BLaER1 treated with 17β-estradiol and CSF1 and Interleukin-3, amounts not matched to agents 10 nM and 100 nM (cell line): ENCODE data around the gene CDK6.

ENCODE experiments used
- H3K27ac ChIP-seq, 11 experiments: shearing (Covaris generic); formaldehyde crosslinking; 2 replicates each; pipeline ENCODE4 v1.8.1; 2022
- H3K27me3 ChIP-seq, 11 experiments: shearing (Covaris generic); formaldehyde crosslinking; 2 replicates each; pipeline ENCODE4 v1.8.1; 2022
- H3K36me3 ChIP-seq, 11 experiments: shearing (Covaris generic); formaldehyde crosslinking; 2 replicates each; pipeline ENCODE4 v1.8.1; 2022
- H3K4me1 ChIP-seq, 10 experiments: shearing (Covaris generic); formaldehyde crosslinking; 2 replicates each; pipeline ENCODE4 v1.8.1; 2022
- H3K4me2 ChIP-seq, 11 experiments: shearing (Covaris generic); formaldehyde crosslinking; 2 replicates each; pipeline ENCODE4 v1.8.1; 2022
- H3K4me3 ChIP-seq, 10 experiments: shearing (Covaris generic); formaldehyde crosslinking; 2 replicates each; pipeline ENCODE4 v1.8.1; 2022
- H3K9ac ChIP-seq, 11 experiments: shearing (Covaris generic); formaldehyde crosslinking; 2 replicates each; pipeline ENCODE4 v1.8.1; 2022
- H3K9me3 ChIP-seq, 11 experiments: shearing (Covaris generic); formaldehyde crosslinking; replicated peaks in 1 of 11; 2 replicates each; pipeline ENCODE4 v1.8.1; 2022
- H4K20me1 ChIP-seq, 11 experiments: shearing (Covaris generic); formaldehyde crosslinking; 2 replicates each; pipeline ENCODE4 v1.8.1; 2022
- Cebpa-rat ChIP-seq, 11 experiments: shearing (Covaris generic); IDR thresholded peaks; 2 replicates each; pipeline ENCODE4 v1.8.1; 2022

The CDK6 gene

GRCh38 chr7:92674379-92674778 is 162.0 kb downstream of the CDK6 start:
- Histone ChIP-seq H4K20me1 (no peaks in the 10 kb centered on the region), H3K4me3 (peak overlapping the region in 2 of 10 experiments; percentile 15 to 28; a peak in 2 of 20 replicates), H3K9ac (peak overlapping the region in 2 of 11 experiments; percentile 15 to 19; a peak in 3 of 22 replicates), H3K9me3 (no peaks in the 10 kb centered on the region; a peak in 2 of 22 replicates), H3K4me2 (peak overlapping the region in 8 of 11 experiments; percentile 38 to 81 (median 68); a peak in 16 of 22 replicates), H3K27ac (peak overlapping the region in 6 of 11 experiments; percentile 16 to 68 (median 50); a peak in 10 of 22 replicates), H3K4me1 (peaks cover 13 to 36% (median 27%) of the 10 kb centered on the region in 10 experiments), H3K36me3 (peaks cover 0 to 24% (median 9%) of the 10 kb centered on the region in 11 experiments; a peak in 11 of 22 replicates), H3K27me3 (no peaks in the 10 kb centered on the region)
- TF ChIP-seq Cebpa-rat (IDR thresholded peaks at IDR 0.05): no peak

- no peak overlapping the region for H3K4me2 ChIP-seq
- no peaks in the 10 kb centered on the region for H4K20me1 ChIP-seq
- no peaks in the 10 kb centered on the region for H3K9me3 ChIP-seq
- peaks cover 3 to 49% (median 21%) of the 10 kb centered on the region in 11 experiments; a peak in 17 of 22 replicates for H3K36me3 ChIP-seq
- H3K27ac ChIP-seq: no peak overlapping the region
- H3K9ac ChIP-seq: no peak overlapping the region
- peaks cover 0 to 28% (median 15%) of the 10 kb centered on the region in 10 experiments; a peak in 16 of 20 replicates for H3K4me1 ChIP-seq
- no peak overlapping the region for H3K4me3 ChIP-seq
- H3K27me3 ChIP-seq: no peaks in the 10 kb centered on the region
- no peak for TF ChIP-seq Cebpa-rat (IDR thresholded peaks at IDR 0.05)
Observed at GRCh38 chr7:92671505-92672169, 164.7 kb downstream of the CDK6 start.

GRCh38 chr7:92670204-92670851 is 166.0 kb downstream of the CDK6 start:
- H4K20me1 ChIP-seq: no peaks in the 10 kb centered on the region
- no peak overlapping the region for H3K27ac ChIP-seq
- no peak overlapping the region for H3K4me2 ChIP-seq
- peaks cover 0 to 24% (median 15%) of the 10 kb centered on the region in 10 experiments; a peak in 16 of 20 replicates for H3K4me1 ChIP-seq
- H3K9me3 ChIP-seq: no peaks in the 10 kb centered on the region
- TF ChIP-seq Cebpa-rat (IDR thresholded peaks at IDR 0.05): no peak
- H3K36me3 ChIP-seq: peaks cover 3 to 58% (median 21%) of the 10 kb centered on the region in 11 experiments; a peak in 17 of 22 replicates
- H3K27me3 ChIP-seq: no peaks in the 10 kb centered on the region
- no peak overlapping the region for H3K4me3 ChIP-seq
- H3K9ac ChIP-seq: no peak overlapping the region

- no peak for TF ChIP-seq Cebpa-rat (IDR thresholded peaks at IDR 0.05)
- peaks cover 3 to 61% (median 21%) of the 10 kb centered on the region in 11 experiments; a peak in 17 of 22 replicates for H3K36me3 ChIP-seq
- peaks cover 0 to 18% (median 12%) of the 10 kb centered on the region in 10 experiments; a peak in 16 of 20 replicates for H3K4me1 ChIP-seq
- H3K9me3 ChIP-seq: no peaks in the 10 kb centered on the region
- H3K9ac ChIP-seq: no peak overlapping the region
- no peak overlapping the region for H3K27ac ChIP-seq
- no peak overlapping the region for H3K4me3 ChIP-seq
- H3K4me2 ChIP-seq: no peak overlapping the region
- H4K20me1 ChIP-seq: no peaks in the 10 kb centered on the region
- H3K27me3 ChIP-seq: no peaks in the 10 kb centered on the region
Observed at GRCh38 chr7:92669616-92670165, 166.7 kb downstream of the CDK6 start.

GRCh38 chr7:92668564-92668963 is 167.8 kb downstream of the CDK6 start:
- no peak overlapping the region for H3K9ac ChIP-seq
- no peaks in the 10 kb centered on the region for H3K27me3 ChIP-seq
- H4K20me1 ChIP-seq: no peaks in the 10 kb centered on the region
- H3K4me2 ChIP-seq: no peak overlapping the region
- no peaks in the 10 kb centered on the region for H3K9me3 ChIP-seq
- TF ChIP-seq Cebpa-rat (IDR thresholded peaks at IDR 0.05): no peak
- H3K4me1 ChIP-seq: peaks cover 0 to 7% (median 1%) of the 10 kb centered on the region in 10 experiments; a peak in 8 of 20 replicates
- H3K36me3 ChIP-seq: peaks cover 3 to 65% (median 21%) of the 10 kb centered on the region in 11 experiments; a peak in 17 of 22 replicates
- H3K4me3 ChIP-seq: no peak overlapping the region
- no peak overlapping the region for H3K27ac ChIP-seq

- no peak overlapping the region for H3K27ac ChIP-seq
- H4K20me1 ChIP-seq: no peaks in the 10 kb centered on the region
- no peaks in the 10 kb centered on the region for H3K9me3 ChIP-seq
- no peak overlapping the region for H3K9ac ChIP-seq
- H3K4me2 ChIP-seq: no peak overlapping the region
- no peak overlapping the region for H3K4me3 ChIP-seq
- peaks cover 0 to under 1% (median 0%) of the 10 kb centered on the region in 10 experiments; a peak in 3 of 20 replicates for H3K4me1 ChIP-seq
- H3K27me3 ChIP-seq: no peaks in the 10 kb centered on the region
- no peak for TF ChIP-seq Cebpa-rat (IDR thresholded peaks at IDR 0.05)
- peaks cover 3 to 65% (median 21%) of the 10 kb centered on the region in 11 experiments; a peak in 17 of 22 replicates for H3K36me3 ChIP-seq
Observed at GRCh38 chr7:92667816-92668535, 168.4 kb downstream of the CDK6 start.

GRCh38 chr7:92665926-92666325 is 170.4 kb downstream of the CDK6 start:
- no peaks in the 10 kb centered on the region for H3K27me3 ChIP-seq
- H3K4me1 ChIP-seq: peaks cover 0 to 8% (median 0%) of the 10 kb centered on the region in 10 experiments; a peak in 2 of 20 replicates
- H3K9me3 ChIP-seq: no peaks in the 10 kb centered on the region
- peaks cover 2 to 61% (median 20%) of the 10 kb centered on the region in 11 experiments; a peak in 17 of 22 replicates for H3K36me3 ChIP-seq
- H4K20me1 ChIP-seq: no peaks in the 10 kb centered on the region
- no peak overlapping the region for H3K27ac ChIP-seq
- no peak overlapping the region for H3K4me2 ChIP-seq
- H3K9ac ChIP-seq: no peak overlapping the region
- H3K4me3 ChIP-seq: no peak overlapping the region
- no peak for TF ChIP-seq Cebpa-rat (IDR thresholded peaks at IDR 0.05)

GRCh38 chr7:92661651-92662050 is 174.7 kb downstream of the CDK6 start:
- Histone ChIP-seq H3K4me2 (peak overlapping the region in 1 of 11 experiments; percentile 33; a peak in 2 of 22 replicates), H3K9ac (no peak overlapping the region), H3K27me3 (no peaks in the 10 kb centered on the region), H3K27ac (no peak overlapping the region), H3K36me3 (peaks cover 0 to 38% (median 10%) of the 10 kb centered on the region in 11 experiments; a peak in 8 of 22 replicates), H3K4me3 (no peak overlapping the region), H3K4me1 (peaks cover 0 to 13% (median 7%) of the 10 kb centered on the region in 10 experiments; a peak in 8 of 20 replicates), H3K9me3 (no peaks in the 10 kb centered on the region), H4K20me1 (no peaks in the 10 kb centered on the region)
- TF ChIP-seq Cebpa-rat (IDR thresholded peaks at IDR 0.05): no peak
